Stimulated activated CD8-positive, alpha-beta memory T cell treated with anti-CD3 and anti-CD28 coated beads, Interleukin-2, amount 100 ng/mL, for 1 hour (primary cell): Measurements from ENCODE around the gene CENPE.
A peak's percentile ranks its signal among the peaks of the same experiment; 100 is the strongest.

Experiments
- DNase-seq, 2 donors: peaks; one replicate each; pipeline ENCODE4 v3.0.0-alpha.2; 2020; ENCODE audit warnings: low read depth in 2 of 2

Gene CENPE

GRCh38 chr4:103075894-103076746 lies 122.0 kb downstream of the CENPE start:
- peak; percentile 23 to 26 for DNase-seq

- DNase-seq = no peak
Observed at GRCh38 chr4:103075435-103075893, 122.7 kb downstream of the CENPE start.

GRCh38 chr4:103074744-103075434 lies 123.3 kb downstream of the CENPE start:
- DNase-seq = no peak

DNA sequence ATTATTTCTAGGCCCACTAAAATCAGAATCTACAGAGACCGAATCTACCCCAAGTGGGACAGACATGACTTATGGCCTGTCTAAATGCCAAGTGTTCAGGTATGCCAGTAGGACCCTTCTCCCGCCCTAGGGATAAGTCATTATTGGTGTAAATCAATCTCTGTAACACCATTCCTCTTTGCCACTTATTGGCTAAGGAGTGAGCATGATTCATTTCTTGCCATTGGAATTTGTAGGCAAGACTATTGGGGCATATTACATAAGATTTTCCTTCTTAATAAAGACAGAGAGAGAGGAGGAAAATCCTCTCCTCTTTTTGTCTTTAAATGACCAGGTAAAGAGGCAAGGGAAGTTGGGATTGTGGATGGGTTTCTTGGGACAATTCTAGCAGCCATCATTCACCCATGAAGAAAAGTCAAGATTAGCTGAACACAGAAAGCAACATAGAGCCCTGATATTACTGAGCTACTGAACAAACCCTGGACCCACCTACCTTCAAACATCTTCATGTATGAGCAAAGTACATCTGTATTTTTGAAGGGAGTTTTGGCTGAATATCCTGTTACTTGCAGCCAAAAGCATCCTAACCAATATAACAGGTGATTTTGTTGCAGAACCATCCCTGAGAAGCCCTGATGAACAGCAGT lies 124.2 kb downstream of the CENPE start:
- DNase-seq = no peak

DNA sequence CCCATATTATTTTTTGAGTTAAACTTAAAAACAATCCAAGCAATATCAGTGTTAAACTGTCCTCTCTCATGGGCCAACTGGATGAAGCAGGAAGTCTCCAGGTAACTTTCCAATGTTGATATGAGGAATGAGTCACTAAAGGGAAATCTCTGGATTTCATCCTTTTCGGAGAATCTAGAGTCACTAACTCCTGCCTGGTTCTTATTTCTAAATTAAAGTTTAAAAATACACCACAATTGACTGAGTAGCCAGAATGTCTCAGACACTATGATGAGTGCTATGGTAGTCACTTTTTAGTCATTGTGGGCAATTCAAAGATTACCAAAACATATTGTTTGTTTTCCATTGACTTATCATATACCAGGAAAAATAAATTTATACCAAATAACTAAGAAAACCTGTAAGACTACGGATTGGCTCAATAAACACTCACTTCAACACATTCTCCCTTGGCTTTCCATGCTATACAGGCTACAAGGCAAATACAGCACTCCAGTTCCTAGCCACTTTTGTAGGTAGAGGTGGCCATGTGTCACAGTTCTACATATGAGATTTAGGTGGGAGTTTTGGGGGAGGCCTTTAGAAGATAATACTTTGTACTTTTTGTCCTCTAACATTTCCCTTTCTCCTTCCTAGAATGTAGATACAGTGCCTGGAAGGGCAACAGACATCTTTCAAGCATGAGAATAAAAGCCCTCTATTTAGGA lies 130.1 kb downstream of the CENPE start:
- no peak for DNase-seq

DNA sequence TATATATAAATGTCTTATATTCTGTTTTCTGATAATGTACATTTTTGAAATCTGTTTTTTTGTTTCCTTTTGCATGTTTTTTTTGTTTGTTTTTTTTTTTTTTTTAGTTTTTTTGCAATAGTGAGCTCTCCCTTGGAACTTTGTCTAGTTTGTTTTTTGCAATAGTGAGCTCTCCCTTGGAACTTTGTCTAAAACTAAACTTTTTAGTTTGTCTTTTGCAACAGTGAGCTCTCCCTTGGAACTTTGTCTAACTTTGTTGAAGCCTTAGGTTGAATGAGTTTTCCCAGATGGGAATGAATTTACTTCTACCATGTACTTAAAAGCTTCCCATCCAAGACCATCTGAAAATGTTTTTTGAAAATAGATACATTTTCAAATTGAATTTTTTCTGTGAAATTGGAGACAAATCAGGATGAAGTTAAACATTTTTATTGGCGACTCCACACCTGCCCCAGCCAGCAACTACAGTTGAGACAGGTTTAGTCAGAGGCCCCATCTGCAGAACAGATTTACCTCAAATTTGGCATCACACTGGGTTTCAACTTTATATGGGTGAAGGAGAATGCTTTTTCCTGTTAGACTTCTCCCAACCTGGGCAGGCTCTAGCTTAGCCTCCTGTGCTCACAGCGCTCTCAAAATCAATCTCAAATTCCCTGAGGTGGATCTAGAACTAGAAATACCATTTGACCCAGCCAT lies 137.5 kb downstream of the CENPE start:
- no peak for DNase-seq
